WTC11 (cell line): ENCODE data around the gene MACROD2. TPM values are rescaled to one million over a fixed set of nuclear protein-coding genes. Genes with fewer than 3 reads are reported as not detected.
"Not testable (repeated sequence)": the region's sequence is repeated elsewhere in the genome, so short reads cannot be mapped to it uniquely, and the experiment has no call there.

ENCODE experiments used
- ATAC-seq: fragments of 200-7000 bp; cut with Tn5 transposase; 2 replicates; pipeline ENCODE4 v1.10.0; 2021; ENCODE audit warnings: mild to moderate bottlenecking, moderate library complexity
- CTCF ChIA-PET: fragments of 300-600 bp; sonication (Branson Sonifier 250); formaldehyde crosslinking; loops from one replicate; lab custom pipeline; 2021; ENCODE audit warnings: antibody characterized with exemption; lab: Charles Lee
- POLR2A ChIA-PET: fragments of 350-600 bp; sonication (Branson Sonifier 250); formaldehyde crosslinking; loops from one replicate; lab custom pipeline; 2021; ENCODE audit warnings: antibody characterized with exemption; lab: Charles Lee
- DNase-seq: peaks from one replicate; pipeline ENCODE4 v3.0.0; 2021; ENCODE audit warnings: low spot score
- H3K27ac Mint-ChIP-seq: 2 replicates; pipeline ENCODE4 v1.8.0; 2021; ENCODE audit warnings: mixed read lengths
- H3K27me3 Mint-ChIP-seq: 2 replicates; pipeline ENCODE4 v1.8.0; 2021; ENCODE audit warnings: low read depth, mild to moderate bottlenecking, moderate library complexity, mixed read lengths
- H3K36me3 Mint-ChIP-seq: 2 replicates; pipeline ENCODE4 v1.8.0; 2021; ENCODE audit warnings: mixed read lengths
- H3K4me1 Mint-ChIP-seq: 2 replicates; pipeline ENCODE4 v1.8.0; 2022; ENCODE audit warnings: mixed read lengths
- H3K4me3 Mint-ChIP-seq: 2 replicates; pipeline ENCODE4 v1.8.0; 2021; ENCODE audit warnings: mild to moderate bottlenecking, moderate library complexity, mixed read lengths
- H3K9me3 Mint-ChIP-seq: 2 replicates; pipeline ENCODE4 v1.8.0; 2021; ENCODE audit warnings: mixed read lengths
- AR ChIP-seq: fragments of 250-450 bp; sonication (Bioruptor Pico); IDR thresholded peaks from 2 replicates; pipeline ENCODE4 v1.9.0; 2021; ENCODE audit warnings: mild to moderate bottlenecking
- ATF1 ChIP-seq: sonication (generic); formaldehyde crosslinking; IDR thresholded peaks from 2 replicates; pipeline ENCODE4 v1.8.1; 2023; ENCODE audit warnings: mild to moderate bottlenecking, moderate library complexity, missing genetic modification reagents
- E2F1 ChIP-seq: sonication (generic); formaldehyde crosslinking; IDR thresholded peaks from 2 replicates; pipeline ENCODE4 v1.8.0; 2022; ENCODE audit warnings: mild to moderate bottlenecking, missing genetic modification reagents
- EMX1 ChIP-seq: fragments of 250-450 bp; sonication (Bioruptor Pico); IDR thresholded peaks from 2 replicates; pipeline ENCODE4 v1.8.0; 2021; ENCODE audit warnings: mild to moderate bottlenecking
- GABPB1 ChIP-seq: sonication (generic); formaldehyde crosslinking; IDR thresholded peaks from 2 replicates; pipeline ENCODE4 v1.8.1; 2023; ENCODE audit warnings: mild to moderate bottlenecking, missing genetic modification reagents
- HMGXB4 ChIP-seq: sonication (generic); formaldehyde crosslinking; IDR thresholded peaks from 2 replicates; pipeline ENCODE4 v1.8.1; 2023; ENCODE audit warnings: mild to moderate bottlenecking, moderate library complexity, missing genetic modification reagents
- IRF2 ChIP-seq: sonication (generic); formaldehyde crosslinking; IDR thresholded peaks from 2 replicates; pipeline ENCODE4 v1.8.0; 2022; ENCODE audit warnings: low read depth, missing genetic modification reagents, borderline replicate concordance
- NFATC4 ChIP-seq: fragments of 250-450 bp; sonication (Bioruptor Pico); IDR thresholded peaks from 2 replicates; pipeline ENCODE4 v1.9.0; 2021; ENCODE audit warnings: mild to moderate bottlenecking
- NR2C2 ChIP-seq: sonication (generic); formaldehyde crosslinking; IDR thresholded peaks from 2 replicates; pipeline ENCODE4 v1.8.0; 2022; ENCODE audit warnings: mild to moderate bottlenecking, missing genetic modification reagents
- PREB ChIP-seq: sonication (generic); formaldehyde crosslinking; IDR thresholded peaks from 2 replicates; pipeline ENCODE4 v1.8.1; 2022; ENCODE audit warnings: mild to moderate bottlenecking, missing genetic modification reagents, moderate library complexity, borderline replicate concordance
- PRRX2 ChIP-seq: fragments of 250-450 bp; sonication (Bioruptor Pico); IDR thresholded peaks from 2 replicates; pipeline ENCODE4 v1.8.0; 2021; ENCODE audit warnings: mild to moderate bottlenecking
- SMAD3 ChIP-seq: sonication (generic); formaldehyde crosslinking; IDR thresholded peaks from 2 replicates; pipeline ENCODE4 v1.8.0; 2022; ENCODE audit warnings: missing genetic modification reagents, mild to moderate bottlenecking, borderline replicate concordance
- SOX15 ChIP-seq: fragments of 250-450 bp; sonication (Bioruptor Pico); IDR thresholded peaks from 2 replicates; pipeline ENCODE4 v1.9.0; 2021; ENCODE audit warnings: mild to moderate bottlenecking
- ZNF317 ChIP-seq: sonication (generic); formaldehyde crosslinking; IDR thresholded peaks from 2 replicates; pipeline ENCODE4 v1.8.1; 2023; ENCODE audit warnings: low read depth, mild to moderate bottlenecking, moderate library complexity, missing genetic modification reagents, borderline replicate concordance
- ZNF671 ChIP-seq: fragments of 250-450 bp; sonication (Bioruptor Pico); IDR thresholded peaks from 2 replicates; pipeline ENCODE4 v1.8.0; 2021; ENCODE audit warnings: mild to moderate bottlenecking
- total RNA-seq: library from RNA; stranded (reverse); gene quantifications from 3 replicates; pipeline ENCODE4 v1.2.3, GENCODE V29; 2021
- TF ChIP-seq, protein P1 (sequence below): sonication (generic); formaldehyde crosslinking; IDR thresholded peaks from 2 replicates; pipeline ENCODE4 v1.8.1; 2023; ENCODE audit warnings: mild to moderate bottlenecking, missing genetic modification reagents, borderline replicate concordance
- TF ChIP-seq, protein P2 (sequence below): fragments of 250-450 bp; sonication (Bioruptor Pico); IDR thresholded peaks from 2 replicates; pipeline ENCODE4 v1.9.0; 2021; ENCODE audit warnings: moderate library complexity, mild to moderate bottlenecking, inconsistent platforms, borderline replicate concordance
- TF ChIP-seq, protein P3 (sequence below): sonication (generic); formaldehyde crosslinking; IDR thresholded peaks from 2 replicates; pipeline ENCODE4 v1.8.1; 2023; ENCODE audit warnings: mild to moderate bottlenecking, missing genetic modification reagents

The MACROD2 gene
- total RNA-seq, 1 experiment from 2014 or later = 4.1 TPM

- TF ChIP-seq, protein P1, sequence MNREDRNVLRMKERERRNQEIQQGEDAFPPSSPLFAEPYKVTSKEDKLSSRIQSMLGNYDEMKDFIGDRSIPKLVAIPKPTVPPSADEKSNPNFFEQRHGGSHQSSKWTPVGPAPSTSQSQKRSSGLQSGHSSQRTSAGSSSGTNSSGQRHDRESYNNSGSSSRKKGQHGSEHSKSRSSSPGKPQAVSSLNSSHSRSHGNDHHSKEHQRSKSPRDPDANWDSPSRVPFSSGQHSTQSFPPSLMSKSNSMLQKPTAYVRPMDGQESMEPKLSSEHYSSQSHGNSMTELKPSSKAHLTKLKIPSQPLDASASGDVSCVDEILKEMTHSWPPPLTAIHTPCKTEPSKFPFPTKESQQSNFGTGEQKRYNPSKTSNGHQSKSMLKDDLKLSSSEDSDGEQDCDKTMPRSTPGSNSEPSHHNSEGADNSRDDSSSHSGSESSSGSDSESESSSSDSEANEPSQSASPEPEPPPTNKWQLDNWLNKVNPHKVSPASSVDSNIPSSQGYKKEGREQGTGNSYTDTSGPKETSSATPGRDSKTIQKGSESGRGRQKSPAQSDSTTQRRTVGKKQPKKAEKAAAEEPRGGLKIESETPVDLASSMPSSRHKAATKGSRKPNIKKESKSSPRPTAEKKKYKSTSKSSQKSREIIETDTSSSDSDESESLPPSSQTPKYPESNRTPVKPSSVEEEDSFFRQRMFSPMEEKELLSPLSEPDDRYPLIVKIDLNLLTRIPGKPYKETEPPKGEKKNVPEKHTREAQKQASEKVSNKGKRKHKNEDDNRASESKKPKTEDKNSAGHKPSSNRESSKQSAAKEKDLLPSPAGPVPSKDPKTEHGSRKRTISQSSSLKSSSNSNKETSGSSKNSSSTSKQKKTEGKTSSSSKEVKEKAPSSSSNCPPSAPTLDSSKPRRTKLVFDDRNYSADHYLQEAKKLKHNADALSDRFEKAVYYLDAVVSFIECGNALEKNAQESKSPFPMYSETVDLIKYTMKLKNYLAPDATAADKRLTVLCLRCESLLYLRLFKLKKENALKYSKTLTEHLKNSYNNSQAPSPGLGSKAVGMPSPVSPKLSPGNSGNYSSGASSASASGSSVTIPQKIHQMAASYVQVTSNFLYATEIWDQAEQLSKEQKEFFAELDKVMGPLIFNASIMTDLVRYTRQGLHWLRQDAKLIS = no peak
- TF ChIP-seq, protein P2, sequence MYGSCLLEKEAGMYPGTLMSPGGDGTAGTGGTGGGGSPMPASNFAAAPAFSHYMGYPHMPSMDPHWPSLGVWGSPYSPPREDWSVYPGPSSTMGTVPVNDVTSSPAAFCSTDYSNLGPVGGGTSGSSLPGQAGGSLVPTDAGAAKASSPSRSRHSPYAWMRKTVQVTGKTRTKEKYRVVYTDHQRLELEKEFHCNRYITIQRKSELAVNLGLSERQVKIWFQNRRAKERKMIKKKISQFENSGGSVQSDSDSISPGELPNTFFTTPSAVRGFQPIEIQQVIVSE (CRISPR knock-in tag) = no peak
- TF ChIP-seq IRF2 (CRISPR knock-in tag) (no peak), ZNF671 (CRISPR knock-in tag) (no peak), SMAD3 (CRISPR knock-in tag) (no peak), HMGXB4 (no peak), ZNF317 (CRISPR knock-in tag) (no peak), GABPB1 (no peak)
These were observed 1145.0 kb downstream of the MACROD2 start (continued) for GRCh38 chr20:15140286-15140685.

DNA sequence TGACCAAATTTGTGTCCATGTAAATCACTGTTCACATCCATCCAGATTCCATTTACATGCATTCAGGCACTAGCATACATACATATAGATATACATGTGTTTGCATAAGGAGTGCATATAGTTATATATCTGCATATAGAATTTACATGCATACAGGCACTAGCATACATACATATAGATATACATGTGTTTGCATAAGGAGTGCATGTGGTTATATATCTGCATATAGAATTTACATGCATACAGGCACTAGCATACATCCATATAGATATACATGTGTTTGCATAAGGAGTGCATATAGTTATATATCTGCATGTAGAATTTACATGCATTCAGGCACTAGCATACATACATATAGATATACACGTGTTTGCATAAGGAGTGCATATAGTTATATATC is 1145.6 kb downstream of the MACROD2 start:
- DNase-seq, ATAC-seq, POLR2A ChIA-PET, H3K4me3 Mint-ChIP-seq, CTCF ChIA-PET, H3K4me1 Mint-ChIP-seq, H3K27me3 Mint-ChIP-seq, H3K9me3 Mint-ChIP-seq, H3K27ac Mint-ChIP-seq, H3K36me3 Mint-ChIP-seq: not testable (repeated sequence)

DNA sequence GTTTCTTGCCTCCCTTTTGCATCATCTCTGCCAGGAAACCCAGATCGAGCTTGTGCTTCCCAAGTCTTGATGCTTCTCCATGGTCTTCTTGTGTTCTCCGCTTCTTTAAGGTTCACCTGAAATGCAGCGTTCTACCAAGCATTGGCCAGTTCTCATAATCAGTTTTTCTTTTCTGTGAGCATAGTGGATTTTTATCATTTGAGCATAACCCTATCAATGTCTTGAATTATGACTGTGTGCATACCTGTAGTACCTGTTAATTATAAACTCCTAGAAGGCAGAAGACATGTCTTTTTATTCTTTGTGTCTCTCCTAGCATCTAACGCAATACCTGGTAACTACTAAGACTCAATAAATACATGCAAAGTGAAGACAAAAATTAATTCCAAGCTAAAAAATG is 1146.5 kb downstream of the MACROD2 start:
- POLR2A ChIA-PET = no interaction called here
- H3K27me3 Mint-ChIP-seq = no peaks in the 10 kb centered on the region
- CTCF ChIA-PET = no interaction called here
- H3K4me3 Mint-ChIP-seq = no peak overlapping the region
- no peaks in the 10 kb centered on the region for H3K36me3 Mint-ChIP-seq
- H3K4me1 Mint-ChIP-seq = peaks cover 6% of the 10 kb centered on the region; the same call in 1 of the 2 replicates
- H3K27ac Mint-ChIP-seq = no peak overlapping the region
- ATAC-seq (no peak), DNase-seq (no peak)
- H3K9me3 Mint-ChIP-seq = peaks cover 5% of the 10 kb centered on the region; the same call in 1 of the 2 replicates
- TF ChIP-seq EMX1 (CRISPR knock-in tag) = no peak
- no peak for TF ChIP-seq NR2C2 (CRISPR knock-in tag)
- no peak for TF ChIP-seq E2F1 (CRISPR knock-in tag)

GRCh38 chr20:15143478-15143877 is 1148.2 kb downstream of the MACROD2 start:
- ATAC-seq = no peak
- no peak for DNase-seq
- H3K36me3 Mint-ChIP-seq = no peaks in the 10 kb centered on the region
- peaks cover 15% of the 10 kb centered on the region; the same call in 1 of the 2 replicates for H3K4me1 Mint-ChIP-seq
- TF ChIP-seq PRRX2 (CRISPR knock-in tag) (no peak), AR (CRISPR knock-in tag) (no peak), NFATC4 (CRISPR knock-in tag) (no peak), PREB (CRISPR knock-in tag) (no peak), ATF1 (CRISPR knock-in tag) (no peak), SOX15 (CRISPR knock-in tag) (no peak)
- TF ChIP-seq, protein P3, sequence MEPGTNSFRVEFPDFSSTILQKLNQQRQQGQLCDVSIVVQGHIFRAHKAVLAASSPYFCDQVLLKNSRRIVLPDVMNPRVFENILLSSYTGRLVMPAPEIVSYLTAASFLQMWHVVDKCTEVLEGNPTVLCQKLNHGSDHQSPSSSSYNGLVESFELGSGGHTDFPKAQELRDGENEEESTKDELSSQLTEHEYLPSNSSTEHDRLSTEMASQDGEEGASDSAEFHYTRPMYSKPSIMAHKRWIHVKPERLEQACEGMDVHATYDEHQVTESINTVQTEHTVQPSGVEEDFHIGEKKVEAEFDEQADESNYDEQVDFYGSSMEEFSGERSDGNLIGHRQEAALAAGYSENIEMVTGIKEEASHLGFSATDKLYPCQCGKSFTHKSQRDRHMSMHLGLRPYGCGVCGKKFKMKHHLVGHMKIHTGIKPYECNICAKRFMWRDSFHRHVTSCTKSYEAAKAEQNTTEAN (CRISPR knock-in tag) = no peak
- TF ChIP-seq, all 79 proteins: peak for 0
- H3K27ac Mint-ChIP-seq = no peak overlapping the region
- no peaks in the 10 kb centered on the region for H3K27me3 Mint-ChIP-seq
- ChIA-PET POLR2A (no interaction called here), CTCF (no interaction called here)
- no peak overlapping the region for H3K4me3 Mint-ChIP-seq
- peaks cover 5% of the 10 kb centered on the region; the same call in 1 of the 2 replicates for H3K9me3 Mint-ChIP-seq
